ENCODE measurements around the gene CASS4. TPM values are rescaled to one million over a fixed set of nuclear protein-coding genes. Genes with fewer than 3 reads are reported as not detected.

The CASS4 gene
- total and polyA plus RNA-seq, 9 of the 15 experiments (the other 6 are each of a cell fraction or from before 2014, with no cell fraction given), result 8.1 to 53.8 (median 26.7) TPM

DNA sequence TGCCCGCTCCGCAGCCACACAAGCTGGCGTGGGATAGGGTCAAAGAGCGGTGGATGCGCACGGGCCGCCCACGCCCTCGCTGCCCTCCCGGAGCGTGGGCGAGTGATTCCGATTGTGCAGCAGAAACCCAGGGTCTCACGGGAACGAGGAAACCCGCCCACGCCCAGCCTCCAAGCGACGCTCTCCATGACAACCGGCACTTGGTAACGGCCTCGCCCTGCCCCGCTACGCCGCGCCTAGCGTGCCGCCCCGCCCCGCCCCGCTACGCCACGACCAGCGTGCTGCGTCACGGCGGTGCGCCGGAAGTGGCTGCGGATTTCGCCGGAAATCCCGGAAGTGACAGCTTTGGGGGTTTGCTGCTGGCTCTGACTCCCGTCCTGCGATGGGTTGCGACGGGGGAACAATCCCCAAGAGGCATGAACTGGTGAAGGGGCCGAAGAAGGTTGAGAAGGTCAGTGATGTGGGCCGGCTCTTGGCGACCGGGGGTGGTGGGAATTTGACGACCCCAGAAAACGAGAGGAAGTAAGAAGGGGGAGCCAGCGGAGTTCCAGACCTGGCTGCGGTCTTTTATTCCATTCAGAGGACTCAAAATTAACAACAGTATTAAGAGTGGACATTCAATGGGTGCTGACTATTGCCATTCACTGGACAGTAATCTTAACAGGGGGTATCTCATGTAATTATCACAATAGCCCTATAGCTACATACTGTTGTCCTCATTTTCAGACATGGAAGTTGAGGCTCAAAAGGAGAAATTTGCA, 56.4 kb downstream of the CASS4 start, which contains the start of gene RTF2:
RTF2 (plus strand) TSS at position 312 of the 761 bp plus-strand sequence; CDS start at position 383, 71 bp downstream.
- Histone ChIP-seq H3K9me1 (ENCODE audit: control insufficient read depth, insufficient read depth, low read length) (no peaks in the 10 kb centered on the region), H3K27me3 (ENCODE audit: control insufficient read depth in 2 of 2, insufficient read depth in 2 of 2, low read length in 2 of 2) (no peaks in the 10 kb centered on the region), H3K4me1 (replicated peaks in 1 of 2; ENCODE audit: control insufficient read depth in 2 of 2, insufficient read depth in 2 of 2, low read length in 2 of 2) (peaks cover 3 to 6% of the 10 kb centered on the region in 2 experiments; a peak in 4 of 5 replicates), H3K9ac (ENCODE audit: insufficient read depth in 1 of 2, low read depth in 2 of 2, low read length in 2 of 2) (peak within 1 kb of the TSS; percentile 88 to 92), H3K4me2 (ENCODE audit: insufficient read depth, low read length) (peak within 1 kb of the TSS; percentile 86), H3K27ac (ENCODE audit: extremely low read depth, low read depth, low read length) (peak within 1 kb of the TSS; percentile 74), H4K20me1 (replicated peaks; ENCODE audit: control insufficient read depth, insufficient read depth, low read length) (no peaks in the 10 kb centered on the region), H3K4me3 (peak within 1 kb of the TSS; percentile 88), H3K36me3 (ENCODE audit: control insufficient read depth, insufficient read depth, low read length) (peaks cover 22% of the 10 kb centered on the region), H3K9me3 (replicated peaks; ENCODE audit: control insufficient read depth, insufficient read depth, low read depth, low read length) (no peaks in the 10 kb centered on the region), H2AFZ (ENCODE audit: low read depth, low read length) (peak within 1 kb of the TSS; percentile 82), H3K79me2 (ENCODE audit: control insufficient read depth, insufficient read depth, low read length) (peaks cover 27% of the 10 kb centered on the region)
- DNase-seq (ENCODE audit: extremely low read depth in 1 of 4, low spot score in 3 of 4), result peak; percentile 93 to 98 (median 96)
- peak; percentile 87 for FAIRE-seq
- in situ Hi-C loops (cut with MboI) (no loop called here), intact Hi-C loops (cut with micrococcal nuclease) (loop anchor here (2.0 to 5.0 kb wide), 2 partner anchors 56 to 68 kb away; partner anchors contain the start of gene CASS4)
- BruUV-seq (replicated peaks), result TSS peak; percentile 72
- ATAC-seq, result peak; percentile 99
- ChIA-PET CTCF (ENCODE audit: low intra/inter-chr PET ratio) (no interaction called here), POLR2A (interaction anchor here (0.7 to 2.0 kb wide), 8 partner anchors 10 to 765 kb away, joined by 3 to 6 read pairs (median 3); partner anchors contain the start of gene CASS4)
- whole genome bisulfite sequencing (ENCODE audit: insufficient coverage, low coverage, missing lambda C conversion rate), result under 1% methylated on average over 43 of the region's 55 CpGs
- no peak for TF ChIP-seq ZNF384 (IDR thresholded peaks at IDR 0.05; ENCODE audit: low read depth, low read length)
- TF ChIP-seq HMG20B (CRISPR knock-in tag; IDR thresholded peaks at IDR 0.05), result no peak
- no peak for TF ChIP-seq ZNF717 (CRISPR knock-in tag; IDR thresholded peaks at IDR 0.05)
- no peak for TF ChIP-seq IRF1 (CRISPR knock-in tag; IDR thresholded peaks at IDR 0.05; ENCODE audit: borderline replicate concordance)
- no peak for TF ChIP-seq POLR3G (IDR thresholded peaks at IDR 0.05; ENCODE audit: extremely low read depth, insufficient read length, insufficient replicate concordance)
- TF ChIP-seq CBX1 (IDR thresholded peaks at IDR 0.05; ENCODE audit: low read depth), result no peak
- TF ChIP-seq ZNF584 (CRISPR knock-in tag; IDR thresholded peaks at IDR 0.05; ENCODE audit: low read depth), result no peak
- no peak for TF ChIP-seq TAF15 (IDR thresholded peaks at IDR 0.05; ENCODE audit: low read depth, low read length)
- no peak for TF ChIP-seq DDX20 (tag; IDR thresholded peaks at IDR 0.05; ENCODE audit: low read depth)
- TF ChIP-seq, protein P1, sequence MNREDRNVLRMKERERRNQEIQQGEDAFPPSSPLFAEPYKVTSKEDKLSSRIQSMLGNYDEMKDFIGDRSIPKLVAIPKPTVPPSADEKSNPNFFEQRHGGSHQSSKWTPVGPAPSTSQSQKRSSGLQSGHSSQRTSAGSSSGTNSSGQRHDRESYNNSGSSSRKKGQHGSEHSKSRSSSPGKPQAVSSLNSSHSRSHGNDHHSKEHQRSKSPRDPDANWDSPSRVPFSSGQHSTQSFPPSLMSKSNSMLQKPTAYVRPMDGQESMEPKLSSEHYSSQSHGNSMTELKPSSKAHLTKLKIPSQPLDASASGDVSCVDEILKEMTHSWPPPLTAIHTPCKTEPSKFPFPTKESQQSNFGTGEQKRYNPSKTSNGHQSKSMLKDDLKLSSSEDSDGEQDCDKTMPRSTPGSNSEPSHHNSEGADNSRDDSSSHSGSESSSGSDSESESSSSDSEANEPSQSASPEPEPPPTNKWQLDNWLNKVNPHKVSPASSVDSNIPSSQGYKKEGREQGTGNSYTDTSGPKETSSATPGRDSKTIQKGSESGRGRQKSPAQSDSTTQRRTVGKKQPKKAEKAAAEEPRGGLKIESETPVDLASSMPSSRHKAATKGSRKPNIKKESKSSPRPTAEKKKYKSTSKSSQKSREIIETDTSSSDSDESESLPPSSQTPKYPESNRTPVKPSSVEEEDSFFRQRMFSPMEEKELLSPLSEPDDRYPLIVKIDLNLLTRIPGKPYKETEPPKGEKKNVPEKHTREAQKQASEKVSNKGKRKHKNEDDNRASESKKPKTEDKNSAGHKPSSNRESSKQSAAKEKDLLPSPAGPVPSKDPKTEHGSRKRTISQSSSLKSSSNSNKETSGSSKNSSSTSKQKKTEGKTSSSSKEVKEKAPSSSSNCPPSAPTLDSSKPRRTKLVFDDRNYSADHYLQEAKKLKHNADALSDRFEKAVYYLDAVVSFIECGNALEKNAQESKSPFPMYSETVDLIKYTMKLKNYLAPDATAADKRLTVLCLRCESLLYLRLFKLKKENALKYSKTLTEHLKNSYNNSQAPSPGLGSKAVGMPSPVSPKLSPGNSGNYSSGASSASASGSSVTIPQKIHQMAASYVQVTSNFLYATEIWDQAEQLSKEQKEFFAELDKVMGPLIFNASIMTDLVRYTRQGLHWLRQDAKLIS (CRISPR knock-in tag; IDR thresholded peaks at IDR 0.05), result no peak
- no peak for TF ChIP-seq ARNT (IDR thresholded peaks at IDR 0.05)
- TF ChIP-seq HIVEP1 (CRISPR knock-in tag; IDR thresholded peaks at IDR 0.05), result no peak
- TF ChIP-seq JUND (IDR thresholded peaks at IDR 0.05; ENCODE audit: borderline replicate concordance, low read depth, low read length), result no peak; the same call in 1 of the 2 replicates
- peak; percentile 40; the same call in 1 of the 3 replicates for TF ChIP-seq JUND (tag; IDR thresholded peaks at IDR 0.05; ENCODE audit: borderline replicate concordance, low read depth, low read length)
- no peak for TF ChIP-seq THAP7 (CRISPR knock-in tag; IDR thresholded peaks at IDR 0.05)
- TF ChIP-seq ZNF41 (CRISPR knock-in tag; conservative IDR thresholded peaks at IDR 0.05), result no peak
- peak; percentile 60 for TF ChIP-seq HNRNPLL (IDR thresholded peaks at IDR 0.05; ENCODE audit: low read depth, low read length, poor library complexity, severe bottlenecking)
- peak; percentile 64 for TF ChIP-seq DPF2 (IDR thresholded peaks at IDR 0.05)
